ENCODE measurements around the gene RAB27A.

GRCh38 chr15:55289746-55290527 is at the start of gene RAB27A:
- TF ChIP-seq CTCF (IDR thresholded peaks at IDR 0.05; ENCODE audit: insufficient read depth, low read length, poor library complexity, severe bottlenecking) = no peak
- no peak for TF ChIP-seq EZH2phosphoT487 (conservative IDR thresholded peaks at IDR 0.05; ENCODE audit: low read length)

All from SU-DHL-6 (cell line).